MCF 10A (cell line): ENCODE data around the gene FGF14. TPM values are rescaled to one million over a fixed set of nuclear protein-coding genes. Genes with fewer than 3 reads are reported as not detected.

Source experiments
- BruUV-seq: library from RNA; stranded (reverse); fragments of 400-500 nt; replicated peaks from 2 replicates; lab custom pipeline; 2021; lab: Mats Ljungman, UMichigan
- CTCF ChIA-PET: fragments of 300-600 bp; sonication (Branson Sonifier 250); formaldehyde crosslinking; extraction: SDS; loops from one replicate; lab custom pipeline; 2021; ENCODE audit warnings: antibody characterized with exemption, inconsistent platforms; lab: Yijun Ruan, JAX
- POLR2A ChIA-PET: fragments of 300-600, 350-650 bp; sonication (Branson Sonifier 250); formaldehyde crosslinking; extraction: SDS; loops from one replicate; lab custom pipeline; 2020; ENCODE audit warnings: antibody characterized with exemption, inconsistent platforms; lab: Yijun Ruan, JAX
- DNase-seq: peaks from one replicate; pipeline ENCODE4 v3.0.0-alpha.2; 2018; ENCODE audit not compliant: unreplicated experiment
- H3K27ac Mint-ChIP-seq: one replicate; pipeline ENCODE4 v1.8.0; 2022; ENCODE audit warnings: mild to moderate bottlenecking, low read depth, mixed read lengths; ENCODE audit not compliant: unreplicated experiment
- H3K27me3 Mint-ChIP-seq: one replicate; pipeline ENCODE4 v1.8.0; 2022; ENCODE audit warnings: mixed read lengths; ENCODE audit not compliant: insufficient read depth, unreplicated experiment
- H3K36me3 Mint-ChIP-seq: one replicate; pipeline ENCODE4 v1.8.0; 2022; ENCODE audit warnings: mild to moderate bottlenecking, moderate library complexity, mixed read lengths; ENCODE audit not compliant: insufficient read depth, unreplicated experiment
- H3K4me1 Mint-ChIP-seq: one replicate; pipeline ENCODE4 v1.8.0; 2022; ENCODE audit warnings: mixed read lengths; ENCODE audit not compliant: insufficient read depth, unreplicated experiment
- H3K4me3 Mint-ChIP-seq: one replicate; pipeline ENCODE4 v1.8.0; 2022; ENCODE audit warnings: mild to moderate bottlenecking, moderate library complexity, mixed read lengths; ENCODE audit not compliant: unreplicated experiment
- H3K9me3 Mint-ChIP-seq: one replicate; pipeline ENCODE4 v1.8.0; 2022; ENCODE audit warnings: mixed read lengths; ENCODE audit not compliant: unreplicated experiment
- CTCF ChIP-seq: fragments of 200-600 bp; IDR thresholded peaks from one replicate; pipeline ENCODE4 v1.8.0; 2022; ENCODE audit warnings: antibody characterized with exemption, mild to moderate bottlenecking; ENCODE audit not compliant: unreplicated experiment
- intact Hi-C: fragments of 100-400 bp; cut with micrococcal nuclease; formaldehyde crosslinking; loops from 2 replicates; pipeline ENCODE4 v1.14.1; 2022
- total RNA-seq: library from RNA; stranded (reverse); gene quantifications from 2 replicates; pipeline ENCODE4 v1.2.3, GENCODE V29; 2022

Gene FGF14
- total RNA-seq, 1 experiment from 2014 or later, result not detected

- CTCF ChIA-PET, result no interaction called here
- Mint-ChIP-seq H3K36me3 (no peaks in the 10 kb centered on the region), H3K9me3 (no peaks in the 10 kb centered on the region), H3K4me1 (no peaks in the 10 kb centered on the region), H3K27ac (no peak overlapping the region), H3K27me3 (peaks cover 88% of the 10 kb centered on the region), H3K4me3 (no peak overlapping the region)
- no peak for TF ChIP-seq CTCF
- no peak for DNase-seq
- POLR2A ChIA-PET, result interaction anchor here (0.7 kb wide), 1 partner anchor 10 kb away, joined by 3 read pairs; no protein-coding TSS in a partner anchor
- intact Hi-C loops, result no loop called here
- BruUV-seq, result no TSS peak
Measured at GRCh38 chr13:101903890-101904289, 498.0 kb downstream of the FGF14 start.

GRCh38 chr13:101898676-101899075, 503.2 kb downstream of the FGF14 start:
- DNase-seq, result no peak
- BruUV-seq, result no TSS peak
- Mint-ChIP-seq H3K9me3 (no peaks in the 10 kb centered on the region), H3K4me3 (no peak overlapping the region), H3K27me3 (peaks cover 77% of the 10 kb centered on the region), H3K36me3 (no peaks in the 10 kb centered on the region), H3K27ac (no peak overlapping the region), H3K4me1 (no peaks in the 10 kb centered on the region)
- POLR2A ChIA-PET, result no interaction called here
- intact Hi-C loops, result no loop called here
- CTCF ChIA-PET, result interaction anchor here (0.6 kb wide), 1 partner anchor 40 kb away, joined by 3 read pairs; no protein-coding TSS in a partner anchor
- no peak for TF ChIP-seq CTCF

GRCh38 chr13:101896541-101896940, 505.3 kb downstream of the FGF14 start:
- CTCF ChIA-PET, result no interaction called here
- POLR2A ChIA-PET, result no interaction called here
- no TSS peak for BruUV-seq
- Mint-ChIP-seq H3K27ac (no peak overlapping the region), H3K4me1 (no peaks in the 10 kb centered on the region), H3K4me3 (no peak overlapping the region), H3K27me3 (peaks cover 57% of the 10 kb centered on the region), H3K36me3 (no peaks in the 10 kb centered on the region), H3K9me3 (no peaks in the 10 kb centered on the region)
- DNase-seq, result no peak
- TF ChIP-seq CTCF, result no peak
- intact Hi-C loops, result no loop called here

GRCh38 chr13:101893021-101893420, 508.8 kb downstream of the FGF14 start:
- Mint-ChIP-seq H3K27ac (no peak overlapping the region), H3K27me3 (peaks cover 59% of the 10 kb centered on the region), H3K4me3 (no peak overlapping the region), H3K9me3 (no peaks in the 10 kb centered on the region), H3K4me1 (no peaks in the 10 kb centered on the region), H3K36me3 (no peaks in the 10 kb centered on the region)
- BruUV-seq, result no TSS peak
- POLR2A ChIA-PET, result interaction anchor here (0.6 kb wide), 1 partner anchor 17 kb away, joined by 3 read pairs; no protein-coding TSS in a partner anchor
- CTCF ChIA-PET, result interaction anchor here (0.6 kb wide), 1 partner anchor 39 kb away, joined by 3 read pairs; no protein-coding TSS in a partner anchor
- DNase-seq, result no peak
- TF ChIP-seq CTCF, result no peak
- intact Hi-C loops, result no loop called here
